Activated T-helper 2 cell treated with anti-CD3 and anti-CD28 coated beads, Interferon-gamma antibody, Interleukin-2, Interleukin-4, amounts not matched to agents 10 μg/mL and 5 μg/mL and 100 μg/mL, durations not matched to agents 14 hours and 24 hours and 36 hours (primary cell): ENCODE measurements around the gene FAM171A2. TPM values are rescaled to one million over a fixed set of nuclear protein-coding genes. Genes with fewer than 3 reads are reported as not detected.
"Not testable (repeated sequence)": the region's sequence is repeated elsewhere in the genome, so short reads cannot be mapped to it uniquely, and the experiment has no call there.

Source experiments
- DNase-seq: peaks from one replicate; pipeline ENCODE4 v3.0.0; 2021; ENCODE audit warnings: low spot score
- H3K27ac Mint-ChIP-seq: one replicate; pipeline ENCODE4 v1.8.0; 2021; ENCODE audit warnings: mixed read lengths
- H3K27me3 Mint-ChIP-seq: one replicate; pipeline ENCODE4 v1.8.0; 2021; ENCODE audit warnings: low read depth, mixed read lengths
- H3K36me3 Mint-ChIP-seq: one replicate; pipeline ENCODE4 v1.8.0; 2021; ENCODE audit warnings: low read depth, mixed read lengths
- H3K4me1 Mint-ChIP-seq: one replicate; pipeline ENCODE4 v1.8.0; 2021; ENCODE audit warnings: low read depth, mixed read lengths
- H3K4me3 Mint-ChIP-seq: one replicate; pipeline ENCODE4 v1.8.0; 2021; ENCODE audit warnings: low read depth, mild to moderate bottlenecking, moderate library complexity, mixed read lengths
- H3K9me3 Mint-ChIP-seq: one replicate; pipeline ENCODE4 v1.8.0; 2021; ENCODE audit warnings: mixed read lengths
- intact Hi-C: fragments of 100-400 bp; cut with micrococcal nuclease; formaldehyde crosslinking; loops from one replicate; pipeline ENCODE4 v1.15.1; 2023
- total RNA-seq: library from RNA; stranded (reverse); gene quantifications from 2 replicates; pipeline ENCODE4 v1.2.3, GENCODE V29; 2022

Gene FAM171A2
- total RNA-seq, 1 donor from 2014 or later, result 0.32 TPM

DNA sequence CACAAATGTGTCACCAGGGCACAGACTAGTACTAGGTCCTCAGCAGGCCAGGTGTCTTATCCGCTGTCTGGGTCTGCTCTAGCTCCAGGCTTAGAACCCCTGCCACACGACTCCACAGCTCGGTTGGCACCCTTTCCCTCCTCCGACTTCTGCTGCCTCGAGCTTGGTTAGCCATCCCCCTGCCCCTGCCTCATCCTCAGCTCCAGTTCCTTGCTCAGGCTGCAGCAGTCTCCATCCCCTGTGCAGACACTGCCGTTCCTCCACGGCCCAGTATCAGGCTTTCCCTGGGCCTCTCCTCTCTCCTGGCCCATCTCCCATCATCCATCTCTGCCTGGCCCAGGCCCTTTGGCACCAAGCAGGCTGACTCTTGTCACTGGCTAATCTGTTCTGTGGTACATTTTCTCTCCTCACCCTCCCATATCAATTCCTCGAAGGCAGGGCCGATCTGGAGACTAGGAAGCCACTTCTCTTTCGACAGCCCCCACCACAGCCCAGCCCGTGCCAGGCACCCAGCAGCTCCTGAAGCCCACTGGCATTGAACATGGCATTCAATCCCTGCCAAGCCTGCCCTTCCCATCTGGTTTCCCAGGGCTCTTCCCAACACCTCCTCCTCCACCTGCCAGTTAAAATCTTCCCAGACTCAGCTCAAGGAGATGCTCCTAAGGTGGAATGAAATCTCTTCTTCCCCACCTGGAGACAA, 20.0 kb downstream of the FAM171A2 start:
- Mint-ChIP-seq H3K4me3 (no peak overlapping the region), H3K27me3 (peaks cover 12% of the 10 kb centered on the region), H3K4me1 (peaks cover 12% of the 10 kb centered on the region), H3K27ac (no peak overlapping the region), H3K36me3 (no peaks in the 10 kb centered on the region), H3K9me3 (no peaks in the 10 kb centered on the region)
- no peak for DNase-seq
- intact Hi-C loops, result no loop called here

GRCh38 chr17:44340553-44340952, 23.1 kb downstream of the FAM171A2 start:
- DNase-seq, H3K4me3 Mint-ChIP-seq, H3K36me3 Mint-ChIP-seq, intact Hi-C loops, H3K9me3 Mint-ChIP-seq, H3K27ac Mint-ChIP-seq, H3K4me1 Mint-ChIP-seq: not testable (repeated sequence)
- H3K27me3 Mint-ChIP-seq, result peaks cover 17% of the 10 kb centered on the region

- H3K36me3 Mint-ChIP-seq, result no peaks in the 10 kb centered on the region
- H3K4me1 Mint-ChIP-seq, result no peaks in the 10 kb centered on the region
- H3K27me3 Mint-ChIP-seq, result peaks cover 14% of the 10 kb centered on the region
- intact Hi-C loops, result no loop called here
- H3K9me3 Mint-ChIP-seq, result no peaks in the 10 kb centered on the region
- H3K4me3 Mint-ChIP-seq, result no peak overlapping the region
- DNase-seq, result no peak
- H3K27ac Mint-ChIP-seq, result no peak overlapping the region
These were observed 25.0 kb downstream of the FAM171A2 start for GRCh38 chr17:44338702-44339101.

DNA sequence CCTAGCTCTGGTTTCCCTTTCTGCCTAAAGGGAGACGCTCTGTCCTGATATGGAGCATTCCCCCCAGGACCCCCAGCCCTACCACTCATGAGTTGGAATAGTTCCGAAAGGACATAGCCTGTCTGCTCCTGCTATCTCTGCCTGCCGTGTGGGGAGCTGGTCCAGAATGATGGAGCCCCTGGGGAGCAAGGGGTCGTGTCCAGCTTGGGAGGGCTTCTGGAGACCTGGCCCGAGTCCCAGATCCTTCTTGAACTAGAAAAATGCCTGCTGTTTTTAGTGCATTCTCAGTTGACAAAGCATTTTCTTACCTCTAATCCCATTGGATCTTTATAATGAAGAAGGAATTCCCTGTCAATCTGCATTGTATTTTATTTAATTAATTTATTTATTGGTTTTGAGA, 27.7 kb downstream of the FAM171A2 start:
- intact Hi-C loops, result no loop called here
- H3K4me1 Mint-ChIP-seq, result peaks cover 5% of the 10 kb centered on the region
- no peaks in the 10 kb centered on the region for H3K36me3 Mint-ChIP-seq
- no peak overlapping the region for H3K4me3 Mint-ChIP-seq
- H3K9me3 Mint-ChIP-seq, result no peaks in the 10 kb centered on the region
- H3K27ac Mint-ChIP-seq, result no peak overlapping the region
- H3K27me3 Mint-ChIP-seq, result peaks cover 5% of the 10 kb centered on the region
- no peak for DNase-seq

GRCh38 chr17:44335564-44335963, 28.1 kb downstream of the FAM171A2 start:
- Mint-ChIP-seq H3K27ac (no peak overlapping the region), H3K27me3 (peaks cover 5% of the 10 kb centered on the region), H3K4me3 (no peak overlapping the region), H3K36me3 (no peaks in the 10 kb centered on the region), H3K9me3 (no peaks in the 10 kb centered on the region), H3K4me1 (peaks cover 5% of the 10 kb centered on the region)
- intact Hi-C loops, result no loop called here
- no peak for DNase-seq

DNA sequence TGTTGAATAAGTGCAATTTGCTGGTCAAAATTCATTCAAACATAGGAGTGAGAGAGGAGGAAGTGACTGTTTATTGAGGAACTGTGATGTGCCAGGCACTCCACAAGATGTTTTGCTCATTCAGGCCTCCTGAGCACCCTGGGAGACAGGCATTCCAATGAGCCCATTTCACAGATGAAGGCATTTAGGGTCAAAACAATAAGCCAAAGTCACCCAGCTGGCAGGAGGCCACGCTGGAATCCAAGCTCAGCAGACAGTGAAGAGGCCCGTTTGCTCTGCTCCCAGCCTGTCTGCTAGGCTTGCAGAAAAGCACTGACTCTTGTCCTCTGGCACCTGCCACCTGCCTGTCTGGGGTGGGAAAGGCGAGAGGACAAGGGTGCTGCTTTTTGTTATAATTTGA, 28.9 kb downstream of the FAM171A2 start:
- no peak for DNase-seq
- peaks cover 5% of the 10 kb centered on the region for H3K4me1 Mint-ChIP-seq
- no peaks in the 10 kb centered on the region for H3K36me3 Mint-ChIP-seq
- no peak overlapping the region for H3K4me3 Mint-ChIP-seq
- intact Hi-C loops, result no loop called here
- H3K27me3 Mint-ChIP-seq, result peaks cover 5% of the 10 kb centered on the region
- H3K9me3 Mint-ChIP-seq, result no peaks in the 10 kb centered on the region
- no peak overlapping the region for H3K27ac Mint-ChIP-seq

DNA sequence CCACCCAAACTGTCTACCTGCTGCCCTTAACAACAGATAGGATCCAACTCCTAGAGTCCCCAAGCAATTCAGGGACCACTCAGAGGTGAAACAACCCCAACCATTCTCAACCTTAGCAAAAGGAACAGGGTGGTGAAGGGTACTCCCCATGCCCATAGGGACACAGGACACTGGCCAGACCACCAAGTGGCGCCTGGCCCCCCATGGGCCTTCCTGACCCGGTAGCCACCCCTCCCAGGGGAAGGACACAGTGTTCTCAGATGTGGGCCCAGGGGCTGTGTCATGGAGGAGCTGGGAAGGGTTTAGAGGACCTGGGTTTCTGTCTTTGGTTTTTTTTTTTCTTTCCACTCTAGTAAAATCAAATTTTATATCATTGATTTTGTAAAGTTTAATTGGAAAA, 29.3 kb downstream of the FAM171A2 start:
- H3K4me1 Mint-ChIP-seq, result peaks cover 5% of the 10 kb centered on the region
- intact Hi-C loops, result no loop called here
- H3K27me3 Mint-ChIP-seq, result peaks cover 5% of the 10 kb centered on the region
- no peaks in the 10 kb centered on the region for H3K36me3 Mint-ChIP-seq
- no peaks in the 10 kb centered on the region for H3K9me3 Mint-ChIP-seq
- no peak overlapping the region for H3K4me3 Mint-ChIP-seq
- no peak for DNase-seq
- no peak overlapping the region for H3K27ac Mint-ChIP-seq

DNA sequence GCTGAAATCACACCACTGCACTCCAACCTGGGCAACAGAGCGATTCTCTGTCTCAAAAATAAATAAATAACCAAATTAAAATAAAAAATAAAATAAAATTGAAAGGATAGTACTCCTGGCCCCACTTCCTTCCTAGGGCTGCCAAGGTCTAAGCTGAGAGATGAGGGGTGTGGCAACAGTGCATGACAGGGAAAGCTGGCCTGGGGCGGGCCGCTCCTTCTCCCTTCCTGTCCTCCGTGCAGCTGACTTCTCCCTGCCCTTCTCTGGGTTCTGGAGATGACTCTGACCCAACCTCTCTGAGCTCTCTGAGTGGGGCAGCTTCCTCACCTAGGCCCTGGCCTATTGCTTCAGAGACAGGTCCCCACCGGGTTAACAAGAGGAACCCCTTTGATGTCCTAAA, 30.3 kb downstream of the FAM171A2 start:
- Mint-ChIP-seq H3K9me3 (no peaks in the 10 kb centered on the region), H3K4me3 (no peak overlapping the region), H3K36me3 (no peaks in the 10 kb centered on the region), H3K27ac (no peak overlapping the region), H3K27me3 (peaks cover 5% of the 10 kb centered on the region), H3K4me1 (peaks cover 5% of the 10 kb centered on the region)
- intact Hi-C loops, result no loop called here
- DNase-seq, result no peak

- H3K27me3 Mint-ChIP-seq, result peaks cover 1% of the 10 kb centered on the region
- H3K4me3 Mint-ChIP-seq, result no peak overlapping the region
- intact Hi-C loops, result loop anchor here (1.0 kb wide), 1 partner anchor 121 kb away; no protein-coding TSS in a partner anchor
- peaks cover 7% of the 10 kb centered on the region for H3K4me1 Mint-ChIP-seq
- DNase-seq, result peak; percentile 69
- no peak overlapping the region for H3K27ac Mint-ChIP-seq
- no peaks in the 10 kb centered on the region for H3K36me3 Mint-ChIP-seq
- no peaks in the 10 kb centered on the region for H3K9me3 Mint-ChIP-seq
These were observed 32.3 kb downstream of the FAM171A2 start for GRCh38 chr17:44331249-44331760.

DNA sequence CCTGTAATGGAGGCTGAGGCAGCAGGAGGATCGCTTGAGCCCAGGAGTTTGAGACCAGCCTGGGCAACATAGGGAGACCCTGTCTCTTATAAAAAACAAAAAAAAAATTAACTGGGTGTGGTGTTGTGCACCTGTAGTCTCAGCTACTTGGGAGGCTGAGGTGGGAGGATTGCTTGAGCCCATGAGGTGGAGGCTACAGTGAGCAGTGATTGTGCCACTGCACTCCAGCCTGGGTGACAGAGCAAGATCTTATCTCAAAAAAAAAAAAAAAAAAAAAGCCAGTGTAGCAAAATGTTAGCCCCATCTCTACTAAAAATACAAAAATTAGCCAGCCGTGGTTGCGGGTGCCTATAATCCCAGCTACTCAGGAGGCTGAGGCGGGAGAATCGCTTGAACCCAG, 33.4 kb downstream of the FAM171A2 start:
- H3K4me1 Mint-ChIP-seq, H3K27me3 Mint-ChIP-seq, intact Hi-C loops, H3K27ac Mint-ChIP-seq, H3K4me3 Mint-ChIP-seq, H3K36me3 Mint-ChIP-seq, H3K9me3 Mint-ChIP-seq, DNase-seq: not testable (repeated sequence)

DNA sequence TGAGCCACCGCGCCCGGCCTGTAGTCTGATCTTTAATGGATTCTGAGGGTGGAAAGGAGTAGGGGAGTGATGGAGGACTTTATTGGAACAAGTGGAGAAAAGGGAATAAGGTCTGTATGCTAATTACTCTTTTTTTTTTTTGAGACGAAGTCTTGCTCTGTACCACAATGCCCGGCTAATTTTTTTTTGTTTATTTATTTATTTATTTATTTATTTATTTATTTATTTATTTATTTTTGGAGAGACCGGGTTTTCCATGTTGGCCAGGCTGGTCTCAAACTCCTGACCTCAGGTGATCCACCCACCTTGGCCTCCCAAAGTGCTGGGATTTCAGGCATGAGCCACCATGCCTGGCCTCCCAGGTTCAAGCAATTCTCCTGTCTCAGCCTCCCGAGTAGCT, 34.1 kb downstream of the FAM171A2 start:
- H3K9me3 Mint-ChIP-seq, H3K27me3 Mint-ChIP-seq, H3K27ac Mint-ChIP-seq, H3K4me1 Mint-ChIP-seq, intact Hi-C loops, H3K4me3 Mint-ChIP-seq, H3K36me3 Mint-ChIP-seq, DNase-seq: not testable (repeated sequence)

- peaks cover 3% of the 10 kb centered on the region for H3K36me3 Mint-ChIP-seq
- no peaks in the 10 kb centered on the region for H3K9me3 Mint-ChIP-seq
- H3K27me3 Mint-ChIP-seq, result no peaks in the 10 kb centered on the region
- H3K4me1 Mint-ChIP-seq, result peaks cover 9% of the 10 kb centered on the region
- no peak for DNase-seq
- no peak overlapping the region for H3K27ac Mint-ChIP-seq
- intact Hi-C loops, result no loop called here
- peak overlapping the region; percentile 4 for H3K4me3 Mint-ChIP-seq
These were observed 35.8 kb downstream of the FAM171A2 start for GRCh38 chr17:44327715-44328449.

DNA sequence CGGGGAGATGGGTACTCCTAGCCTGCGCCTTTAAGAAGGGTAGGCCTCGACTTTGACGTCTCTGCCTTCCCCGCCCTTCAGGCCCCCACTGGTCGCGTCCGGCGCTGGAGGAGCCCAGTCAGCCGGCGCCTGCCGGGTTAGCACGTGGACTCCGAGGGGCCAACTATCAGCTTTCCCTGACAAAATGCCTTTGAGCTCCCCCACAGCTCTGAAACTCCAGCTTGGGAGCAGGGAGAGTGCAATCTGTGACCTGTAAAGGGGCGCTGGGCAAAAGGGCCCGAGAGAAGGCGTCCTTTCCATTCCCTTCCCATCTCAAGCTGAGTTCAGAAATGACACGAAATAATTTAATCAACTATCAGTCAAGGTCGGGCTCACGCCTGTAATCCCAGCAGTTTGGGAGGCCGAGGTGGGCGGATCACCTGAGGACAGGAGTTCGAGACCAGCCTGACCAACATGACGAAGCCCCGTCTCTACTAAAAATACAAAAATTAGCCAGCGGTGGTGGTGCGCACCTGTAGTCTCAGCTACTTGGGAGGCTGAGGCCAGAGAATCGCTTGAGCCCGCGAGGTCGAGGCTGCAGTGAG, 36.7 kb downstream of the FAM171A2 start:
- intact Hi-C loops, result no loop called here
- Mint-ChIP-seq H3K27me3 (no peaks in the 10 kb centered on the region), H3K36me3 (peaks cover 9% of the 10 kb centered on the region), H3K9me3 (no peaks in the 10 kb centered on the region), H3K4me1 (peaks cover 9% of the 10 kb centered on the region), H3K27ac (peak overlapping the region; percentile 89), H3K4me3 (peak overlapping the region; percentile 77)
- DNase-seq, result peak; percentile 91
